ENCODE measurements around the gene TEDDM1.

- TF ChIP-seq CTCF (IDR thresholded peaks at IDR 0.05), result no peak
- no peak for TF ChIP-seq POLR2A (IDR thresholded peaks at IDR 0.05)
- no peak for TF ChIP-seq POLR2AphosphoS5 (IDR thresholded peaks at IDR 0.05)
Measured at GRCh38 chr1:182413969-182414368, 13.5 kb upstream of the TEDDM1 start.
